A549 (cell line): Measurements from ENCODE around the gene PRSS50. TPM values are rescaled to one million over a fixed set of nuclear protein-coding genes. Genes with fewer than 3 reads are reported as not detected.

Experiments
- ATAC-seq, 2 experiments: fragments of 200-7000 bp in 1 of 2; fragments of >200 bp in 1 of 2; cut with Nextera tagmentation in 1 of 2; cut with Tn5 transposase in 1 of 2; 3 replicates each; pipeline versions ENCODE4 v1.8.0 to v1.9.1; 2018 to 2020; ENCODE audit warnings: mild to moderate bottlenecking in 1 of 2, moderate library complexity in 1 of 2
- CTCF ChIA-PET: fragments of 300-600 bp; sonication (Branson Sonifier 250); formaldehyde crosslinking; extraction: SDS; loops from one replicate; lab custom pipeline; 2021; ENCODE audit warnings: antibody characterized with exemption, inconsistent platforms; lab: Yijun Ruan, JAX
- POLR2A ChIA-PET: fragments of 350-600 bp; formaldehyde crosslinking; extraction: SDS; loops from one replicate; lab custom pipeline; 2021; ENCODE audit warnings: antibody characterized with exemption, inconsistent platforms; lab: Yijun Ruan, JAX
- DNase-seq, 2 experiments: peaks; one replicate each; pipeline versions ENCODE4 v3.0.0 to v3.0.0-alpha.2; 2011 to 2016; ENCODE audit warnings: low read depth in 1 of 2, low spot score in 1 of 2
- FAIRE-seq: peaks from 2 replicates; lab custom pipeline; 2011; peaks lifted over from hg19 to GRCh38; lab: Jason Lieb, UNC
- H3K27ac ChIP-seq, 2 experiments: fragments of >200 bp; sonication (Bioruptor Twin); formaldehyde crosslinking; 3 replicates each; pipeline ENCODE4 v1.5.1; 2016 to 2017
- H3K4me1 ChIP-seq: fragments of >200 bp; sonication (Bioruptor Twin); formaldehyde crosslinking; 3 replicates; pipeline ENCODE4 v1.6.1; 2016
- H3K4me2 ChIP-seq: fragments of >200 bp; sonication (Bioruptor Twin); formaldehyde crosslinking; 3 replicates; pipeline ENCODE4 v1.6.1; 2016
- H3K4me3 ChIP-seq: fragments of >200 bp; sonication (Bioruptor Twin); formaldehyde crosslinking; 3 replicates; pipeline ENCODE4 v1.5.1; 2016
- H3K9me3 ChIP-seq: fragments of >200 bp; sonication (Bioruptor Twin); formaldehyde crosslinking; 3 replicates; pipeline ENCODE4 v1.6.1; 2016
- CBX2 ChIP-seq: fragments of 200-600 bp; sonication (generic); IDR thresholded peaks from 2 replicates; pipeline ENCODE4 v1.6.1; 2016; ENCODE audit warnings: low read depth, mild to moderate bottlenecking, borderline replicate concordance
- CBX8 ChIP-seq: fragments of 200-600 bp; sonication (generic); IDR thresholded peaks from 2 replicates; pipeline ENCODE4 v1.6.1; 2016
- EHF ChIP-seq: fragments of 250-450 bp; sonication (Bioruptor Pico); IDR thresholded peaks from 2 replicates; pipeline ENCODE4 v1.5.0; 2020; ENCODE audit warnings: mild to moderate bottlenecking
- ELK1 ChIP-seq: fragments of 150-350 bp; IDR thresholded peaks from 2 replicates; pipeline ENCODE4 v1.6.1; 2014; ENCODE audit warnings: low read depth, mild to moderate bottlenecking, low read length
- ESRRA ChIP-seq: fragments of 150-350 bp; IDR thresholded peaks from 2 replicates; pipeline ENCODE4 v1.6.1; 2014; ENCODE audit warnings: mild to moderate bottlenecking, low read length, borderline replicate concordance
- FOXS1 ChIP-seq: fragments of 250-450 bp; sonication (Bioruptor Pico); IDR thresholded peaks from 2 replicates; pipeline ENCODE4 v1.5.0; 2020; ENCODE audit warnings: mild to moderate bottlenecking, moderate library complexity
- HOXB5 ChIP-seq: fragments of 250-450 bp; sonication (Bioruptor Pico); IDR thresholded peaks from 2 replicates; pipeline ENCODE4 v1.5.0; 2020; ENCODE audit warnings: mild to moderate bottlenecking, moderate library complexity
- KDM5A ChIP-seq: fragments of 200-600 bp; sonication (generic); IDR thresholded peaks from 2 replicates; pipeline ENCODE4 v1.6.1; 2016; ENCODE audit warnings: antibody characterized with exemption, mild to moderate bottlenecking
- MAZ ChIP-seq: fragments of 150-350 bp; IDR thresholded peaks from 2 replicates; pipeline ENCODE4 v1.6.1; 2014; ENCODE audit warnings: antibody characterized with exemption, low read depth, low read length, borderline replicate concordance
- NR3C1 ChIP-seq: fragments of >200 bp; sonication (Bioruptor Twin); formaldehyde crosslinking; IDR thresholded peaks from 3 replicates; pipeline ENCODE4 v1.6.1; 2017
- PHF8 ChIP-seq: fragments of 200-600 bp; sonication (generic); IDR thresholded peaks from 2 replicates; pipeline ENCODE4 v1.6.1; 2016; ENCODE audit warnings: low read depth, mild to moderate bottlenecking, antibody characterized with exemption, moderate library complexity, borderline replicate concordance
- POLR2A ChIP-seq: IDR thresholded peaks from 2 replicates; pipeline ENCODE4 v1.6.1; 2012; ENCODE audit warnings: mild to moderate bottlenecking, low read length
- POLR2AphosphoS2 ChIP-seq: conservative IDR thresholded peaks from 2 replicates; pipeline ENCODE4 v1.6.1; 2012; ENCODE audit warnings: low read length, improper control_type of control experiment, inconsistent platforms
- RAD21 ChIP-seq, 2 experiments: fragments of >200 bp in 1 of 2; sonication (Bioruptor Twin) in 1 of 2; formaldehyde crosslinking in 1 of 2; IDR thresholded peaks in 1 of 2; conservative IDR thresholded peaks in 1 of 2; 2 replicates in 1 of 2; 3 replicates in 1 of 2; pipeline ENCODE4 v1.6.1; 2012 to 2018; ENCODE audit warnings: inconsistent platforms in 1 of 2
- RARB ChIP-seq: fragments of 250-450 bp; sonication (Bioruptor Pico); IDR thresholded peaks from 2 replicates; pipeline ENCODE4 v1.8.0; 2021; ENCODE audit warnings: mild to moderate bottlenecking, moderate library complexity
- RCOR1 ChIP-seq: fragments of 150-350 bp; IDR thresholded peaks from 2 replicates; pipeline ENCODE4 v1.6.1; 2014; ENCODE audit warnings: antibody characterized with exemption, low read length, low read depth
- REST ChIP-seq: fragments of 200-600 bp; sonication (generic); IDR thresholded peaks from 2 replicates; pipeline ENCODE4 v1.6.1; 2016; ENCODE audit warnings: antibody characterized with exemption, mild to moderate bottlenecking, moderate library complexity
- RFX5 ChIP-seq: fragments of 450-650 bp; IDR thresholded peaks from 2 replicates; pipeline ENCODE4 v1.7.1; 2014; ENCODE audit warnings: antibody characterized with exemption, mild to moderate bottlenecking, moderate library complexity
- SREBF2 ChIP-seq: fragments of 450-650 bp; IDR thresholded peaks from 2 replicates; pipeline ENCODE4 v1.6.1; 2014; ENCODE audit warnings: mild to moderate bottlenecking, moderate library complexity
- TFCP2L1 ChIP-seq: fragments of 250-450 bp; sonication (Bioruptor Pico); IDR thresholded peaks from 2 replicates; pipeline ENCODE4 v1.5.0; 2021; ENCODE audit warnings: mild to moderate bottlenecking
- ZC3H11A ChIP-seq: fragments of 450-650 bp; IDR thresholded peaks from 2 replicates; pipeline ENCODE4 v1.6.1; 2014; ENCODE audit warnings: antibody characterized with exemption, mild to moderate bottlenecking
- WGBS: methylation state at CpG from one replicate; pipeline ENCODE4 v1.1.6; 2017; ENCODE audit errors: missing lambda C conversion rate; 5-methylcytosine and 5-hydroxymethylcytosine counted together
- polyA plus RNA-seq, 4 experiments: library from polyadenylated mRNA; depleted of rRNA in 3 of 4; stranded (reverse); fragments of >200 nt; fragmentation: RNase III in 1 of 4; extraction: RNeasy Plus Mini Kit Qiagen cat#74134 plus additional on column Dnase treatment in 1 of 4; gene quantifications; 2 replicates in 3 of 4; 3 replicates in 1 of 4; pipeline ENCODE4 v1.2.3, GENCODE V29; 2011 to 2017

The PRSS50 gene
- polyA plus RNA-seq, 2 of the 4 experiments (the other 2 are of a cell fraction), result not detected

- H3K9me3 ChIP-seq, result no peaks in the 10 kb centered on the region
- no peak overlapping the region for H3K27ac ChIP-seq
- H3K4me3 ChIP-seq, result no peak overlapping the region
- no peak for FAIRE-seq
- ChIA-PET POLR2A (interaction anchor here (0.6 kb wide), 1 partner anchor 16 kb away, joined by 6 read pairs; no protein-coding TSS in a partner anchor), CTCF (interaction anchor here (1.7 kb wide), 1 partner anchor 181 kb away, joined by 4 read pairs; no protein-coding TSS in a partner anchor)
- ATAC-seq, result no peak
- no peak overlapping the region for H3K4me2 ChIP-seq
- no peaks in the 10 kb centered on the region for H3K4me1 ChIP-seq
- 84% methylated on average over 4 of the region's 9 CpGs for WGBS
- no peak for DNase-seq
- TF ChIP-seq KDM5A, result no peak
- no peak for TF ChIP-seq HOXB5 (CRISPR knock-in tag)
- no peak for TF ChIP-seq FOXS1 (CRISPR knock-in tag)
- TF ChIP-seq RARB (CRISPR knock-in tag), result no peak
- no peak for TF ChIP-seq EHF (CRISPR knock-in tag)
- TF ChIP-seq RAD21 (conservative IDR thresholded peaks at IDR 0.05 in 1 of 2, IDR thresholded peaks at IDR 0.05 in 1 of 2), result no peak
- no peak for TF ChIP-seq RCOR1
- TF ChIP-seq SREBF2, result no peak
- TF ChIP-seq, all 56 proteins: peak for 0
Measured at GRCh38 chr3:46669191-46669999, 48.3 kb downstream of the PRSS50 start.

GRCh38 chr3:46668591-46668990 is 49.1 kb downstream of the PRSS50 start:
- no peak for FAIRE-seq
- Histone ChIP-seq H3K4me1 (no peaks in the 10 kb centered on the region), H3K4me3 (no peak overlapping the region), H3K4me2 (no peak overlapping the region), H3K9me3 (no peaks in the 10 kb centered on the region), H3K27ac (no peak overlapping the region)
- ChIA-PET CTCF (no interaction called here), POLR2A (no interaction called here)
- WGBS, result 39% methylated on average over 2 of the region's 2 CpGs
- TF ChIP-seq MAZ (no peak), ZC3H11A (no peak), RFX5 (no peak), POLR2A (no peak), TFCP2L1 (CRISPR knock-in tag) (no peak), RCOR1 (no peak), NR3C1 (no peak), POLR2AphosphoS2 (no peak), PHF8 (no peak), REST (no peak), ESRRA (no peak), ELK1 (no peak)
- no peak for DNase-seq
- no peak for ATAC-seq

GRCh38 chr3:46668116-46668515 is 49.6 kb downstream of the PRSS50 start:
- CTCF ChIA-PET, result no interaction called here
- H3K9me3 ChIP-seq, result no peaks in the 10 kb centered on the region

More at GRCh38 chr3:46668116-46668515, 49.6 kb downstream of the PRSS50 start:
- Histone ChIP-seq H3K27ac (no peak overlapping the region), H3K4me3 (no peak overlapping the region), H3K4me2 (no peak overlapping the region), H3K4me1 (no peaks in the 10 kb centered on the region)
- no peak for FAIRE-seq
- POLR2A ChIA-PET, result no interaction called here
- no peak for TF ChIP-seq CBX2
- TF ChIP-seq CBX8, result no peak
- DNase-seq, result no peak
- ATAC-seq, result no peak
- 69% methylated on average over 6 of the region's 8 CpGs for WGBS
